ENCODE data around the gene YJEFN3.

Gene YJEFN3

GRCh38 chr19:19539698-19540063, 11.0 kb downstream of the YJEFN3 start:
- no peak for DNase-seq (ENCODE audit: low read depth)

GRCh38 chr19:19540064-19540714, 11.5 kb downstream of the YJEFN3 start:
- DNase-seq (ENCODE audit: low read depth) = no peak

GRCh38 chr19:19540715-19541515, 12.2 kb downstream of the YJEFN3 start:
- no peak for DNase-seq (ENCODE audit: low read depth)

- no peak for DNase-seq (ENCODE audit: low read depth)
Observed at GRCh38 chr19:19541616-19542015, 12.9 kb downstream of the YJEFN3 start.

- no peak for DNase-seq (ENCODE audit: low read depth)
Observed at GRCh38 chr19:19542507-19542906, 13.8 kb downstream of the YJEFN3 start.

GRCh38 chr19:19543101-19543500, 14.4 kb downstream of the YJEFN3 start:
- no peak for DNase-seq (ENCODE audit: low read depth)

GRCh38 chr19:19543640-19544039, 14.9 kb downstream of the YJEFN3 start:
- no peak for DNase-seq (ENCODE audit: low read depth)

GRCh38 chr19:19544257-19544953, 15.7 kb downstream of the YJEFN3 start:
- DNase-seq (ENCODE audit: low read depth) = no peak

GRCh38 chr19:19544954-19545591, 16.4 kb downstream of the YJEFN3 start:
- DNase-seq (ENCODE audit: low read depth) = no peak

GRCh38 chr19:19545707-19546106, 17.0 kb downstream of the YJEFN3 start:
- DNase-seq (ENCODE audit: low read depth) = no peak

GRCh38 chr19:19546751-19547162, 18.0 kb downstream of the YJEFN3 start:
- DNase-seq (ENCODE audit: low read depth) = no peak

- DNase-seq (ENCODE audit: low read depth) = no peak
Observed at GRCh38 chr19:19547674-19548336, 19.1 kb downstream of the YJEFN3 start.

GRCh38 chr19:19548915-19549759, 20.4 kb downstream of the YJEFN3 start:
- DNase-seq (ENCODE audit: low read depth) = no peak

- no peak for DNase-seq (ENCODE audit: low read depth)
Observed at GRCh38 chr19:19549804-19550464, 21.2 kb downstream of the YJEFN3 start.

- DNase-seq (ENCODE audit: low read depth) = no peak
Observed at GRCh38 chr19:19550485-19550929, 21.8 kb downstream of the YJEFN3 start.

GRCh38 chr19:19550972-19551852, 22.5 kb downstream of the YJEFN3 start:
- no peak for DNase-seq (ENCODE audit: low read depth)

- no peak for DNase-seq (ENCODE audit: low read depth)
Observed at GRCh38 chr19:19551853-19552192, 23.1 kb downstream of the YJEFN3 start.

GRCh38 chr19:19552798-19553197, 24.1 kb downstream of the YJEFN3 start:
- no peak for DNase-seq (ENCODE audit: low read depth)

- no peak for DNase-seq (ENCODE audit: low read depth)
Observed at GRCh38 chr19:19553670-19554069, 25.0 kb downstream of the YJEFN3 start.
